A549 treated with dexamethasone at 1 μM for 4 hours (cell line): Measurements from ENCODE around the gene LRCOL1. TPM values are rescaled to one million over a fixed set of nuclear protein-coding genes. Genes with fewer than 3 reads are reported as not detected.

Experiments
- total RNA-seq: library from RNA; stranded (reverse); fragments of 200-300 nt; extraction: Qiagen RNA extraction; gene quantifications from 5 replicates; pipeline ENCODE4 v1.2.3, GENCODE V29; 2022

The LRCOL1 gene
- total RNA-seq: not detected in 5 replicates

GRCh38 chr12:132610051-132610759 lies at the start of gene LRCOL1:
LRCOL1 (minus strand) TSS chr12:132610582; CDS start chr12:132606251, 4,331 bp downstream.

DNA sequence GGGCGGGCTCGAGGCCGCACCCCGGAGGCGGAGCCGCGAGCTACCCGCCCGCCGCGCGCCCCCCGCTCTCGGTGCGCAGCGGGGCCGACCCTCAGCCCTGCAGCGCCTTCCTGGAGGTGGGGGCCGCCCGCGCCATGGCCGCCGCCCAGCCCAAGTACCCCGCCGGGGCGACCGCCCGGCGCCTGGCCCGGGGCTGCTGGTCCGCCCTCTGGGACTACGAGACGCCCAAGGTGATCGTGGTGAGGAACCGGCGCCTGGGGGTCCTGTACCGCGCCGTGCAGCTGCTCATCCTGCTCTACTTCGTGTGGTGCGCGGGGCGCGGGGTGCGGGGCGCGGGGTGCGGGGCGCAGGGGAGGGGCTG lies 8.3 kb upstream of the LRCOL1 start, which contains the start of gene P2RX2:
TSS of gene P2RX2 (plus strand) at position 94 of the 361 bp plus-strand sequence. CDS start at position 135, 41 bp downstream.

Other genes starting within 250 kb of the LRCOL1 start
- gene FBRSL1, start 120.4 kb downstream of the LRCOL1 start, total RNA-seq: 72.0 to 142 TPM (median 133 TPM) in 5 replicates
- gene P2RX2, start 8.2 kb upstream of the LRCOL1 start, total RNA-seq: 0.05 TPM in 1 of 5 replicates, not detected in the others
- 38.0 to 44.6 TPM (median 44.2 TPM) in 5 replicates for gene POLE, start 76.8 kb upstream of the LRCOL1 start, total RNA-seq
- 21.0 to 30.9 TPM (median 26.7 TPM) in 5 replicates for gene PXMP2, start 77.0 kb upstream of the LRCOL1 start, total RNA-seq
- 36.8 to 61.2 TPM (median 57.3 TPM) in 5 replicates for gene PGAM5, start 100.3 kb upstream of the LRCOL1 start, total RNA-seq
- gene ANKLE2, start 151.2 kb upstream of the LRCOL1 start, total RNA-seq: 65.4 to 81.8 TPM (median 72.6 TPM) in 5 replicates
- 19.9 to 28.5 TPM (median 27.3 TPM) in 5 replicates for gene GOLGA3, start 218.3 kb upstream of the LRCOL1 start, total RNA-seq